Stomach (tissue), 9 donors: ENCODE measurements around the gene SEMA6A. TPM values are rescaled to one million over a fixed set of nuclear protein-coding genes. Genes with fewer than 3 reads are reported as not detected.

Experiments used
- DNase-seq, 2 donors: peaks; one replicate each; pipeline versions ENCODE4 v3.0.0 to v3.0.0-alpha.2; 2013 to 2019
- H3K27ac ChIP-seq, 5 donors: fragments of 200-600 bp in 4 of 5; sonication (generic) in 4 of 5; one replicate each; pipeline ENCODE4 v1.5.1; 2013 to 2019; ENCODE audit warnings: mild to moderate bottlenecking in 1 of 5, moderate library complexity in 1 of 5
- H3K27me3 ChIP-seq, 3 donors: fragments of 200-600 bp; sonication (generic); one replicate each; pipeline ENCODE4 v1.5.1; 2017 to 2019; ENCODE audit warnings: mixed run types in 1 of 3
- H3K36me3 ChIP-seq, 4 donors: fragments of 200-600 bp; sonication (generic); 1 replicate in 3 of 4; 2 replicates in 1 of 4; pipeline ENCODE4 v1.5.1; 2016 to 2019
- H3K4me1 ChIP-seq, 4 donors: fragments of 200-600 bp; sonication (generic); one replicate each; pipeline ENCODE4 v1.5.1; 2016 to 2019
- H3K4me3 ChIP-seq, 4 donors: fragments of 200-600 bp; sonication (generic) in 3 of 4; one replicate each; pipeline ENCODE4 v1.5.1; 2016 to 2019; ENCODE audit warnings: mild to moderate bottlenecking in 1 of 4
- H3K9me3 ChIP-seq, 4 donors: fragments of 200-600 bp; sonication (generic); one replicate each; pipeline ENCODE4 v1.5.1; 2016 to 2019
- EP300 ChIP-seq: sonication (generic); formaldehyde crosslinking; IDR thresholded peaks from one replicate; pipeline ENCODE4 v1.6.1; 2017; ENCODE audit warnings: antibody characterized with exemption
- POLR2A ChIP-seq, 4 donors: fragments of 450-650 bp; IDR thresholded peaks; one replicate each; pipeline ENCODE4 v1.6.1; 2016; ENCODE audit warnings: antibody characterized with exemption in 4 of 4, control low read depth in 2 of 4, mild to moderate bottlenecking in 1 of 4, moderate library complexity in 1 of 4
- POLR2AphosphoS5 ChIP-seq, 3 donors: sonication (generic); formaldehyde crosslinking; IDR thresholded peaks; one replicate each; pipeline ENCODE4 v1.6.1; 2016; ENCODE audit warnings: antibody characterized with exemption in 3 of 3
- WGBS, 5 donors: extraction: QIAGEN DNeasy Blood & Tissue Kit in 3 of 5; methylation state at CpG; one replicate each; pipeline versions ENCODE4 v1.1.5 to v1.1.7; 2013 to 2018; 5-methylcytosine and 5-hydroxymethylcytosine counted together
- intact Hi-C: fragments of 100-400 bp; cut with DNase I; formaldehyde crosslinking; loops from one replicate; pipeline ENCODE4 v1.15.1; 2023; ENCODE audit warnings: low total_unique reads
- polyA plus RNA-seq, 3 donors: library from polyadenylated mRNA; stranded (reverse); fragments of 200-250 nt; gene quantifications; one replicate each; pipeline ENCODE4 v1.2.3, GENCODE V29; 2013
- total RNA-seq, 5 donors: library from RNA; depleted of rRNA; stranded (reverse); fragments of >200 nt; gene quantifications; one replicate each; pipeline versions ENCODE4 v1.1.0 to v1.2.3, GENCODE V29; 2014 to 2016
- TF ChIP-seq, protein P1 (sequence below), 7 experiments: fragments of 450-650 bp in 4 of 7; fragments of 200-600 bp in 3 of 7; sonication (generic) in 3 of 7; IDR thresholded peaks; one replicate each; pipeline ENCODE4 v1.5.1; 2016 to 2019; ENCODE audit warnings: antibody characterized with exemption in 7 of 7, control low read depth in 2 of 7, mild to moderate bottlenecking in 1 of 7
- donor health status: healthy with polysubstance abuse.
- donor health status: Bipolar disorder and iron deficiency.
- donor health status: healthy.

Gene SEMA6A
- total and polyA plus RNA-seq, 8 donors: 0.37 to 37.5 (median 11.0) TPM

GRCh38 chr5:116455061-116455460, 119.6 kb downstream of the SEMA6A start:
- intact Hi-C loops: no loop called here
- no peaks in the 10 kb centered on the region for H3K36me3 ChIP-seq
- TF ChIP-seq, protein P1, sequence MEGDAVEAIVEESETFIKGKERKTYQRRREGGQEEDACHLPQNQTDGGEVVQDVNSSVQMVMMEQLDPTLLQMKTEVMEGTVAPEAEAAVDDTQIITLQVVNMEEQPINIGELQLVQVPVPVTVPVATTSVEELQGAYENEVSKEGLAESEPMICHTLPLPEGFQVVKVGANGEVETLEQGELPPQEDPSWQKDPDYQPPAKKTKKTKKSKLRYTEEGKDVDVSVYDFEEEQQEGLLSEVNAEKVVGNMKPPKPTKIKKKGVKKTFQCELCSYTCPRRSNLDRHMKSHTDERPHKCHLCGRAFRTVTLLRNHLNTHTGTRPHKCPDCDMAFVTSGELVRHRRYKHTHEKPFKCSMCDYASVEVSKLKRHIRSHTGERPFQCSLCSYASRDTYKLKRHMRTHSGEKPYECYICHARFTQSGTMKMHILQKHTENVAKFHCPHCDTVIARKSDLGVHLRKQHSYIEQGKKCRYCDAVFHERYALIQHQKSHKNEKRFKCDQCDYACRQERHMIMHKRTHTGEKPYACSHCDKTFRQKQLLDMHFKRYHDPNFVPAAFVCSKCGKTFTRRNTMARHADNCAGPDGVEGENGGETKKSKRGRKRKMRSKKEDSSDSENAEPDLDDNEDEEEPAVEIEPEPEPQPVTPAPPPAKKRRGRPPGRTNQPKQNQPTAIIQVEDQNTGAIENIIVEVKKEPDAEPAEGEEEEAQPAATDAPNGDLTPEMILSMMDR (IDR thresholded peaks at IDR 0.05): no peak
- TF ChIP-seq POLR2AphosphoS5 (IDR thresholded peaks at IDR 0.05): no peak
- no peak for TF ChIP-seq POLR2A (IDR thresholded peaks at IDR 0.05)
- TF ChIP-seq EP300: no peak
- H3K4me3 ChIP-seq: no peak overlapping the region
- DNase-seq: no peak
- H3K27me3 ChIP-seq: no peaks in the 10 kb centered on the region
- 44 to 67% (median 54%) methylated on average over 5 of the region's 5 CpGs for WGBS, 5 donors
- peaks cover 5 to 20% (median 11%) of the 10 kb centered on the region in 4 donors for H3K4me1 ChIP-seq
- no peaks in the 10 kb centered on the region for H3K9me3 ChIP-seq
- H3K27ac ChIP-seq: no peak overlapping the region

DNA sequence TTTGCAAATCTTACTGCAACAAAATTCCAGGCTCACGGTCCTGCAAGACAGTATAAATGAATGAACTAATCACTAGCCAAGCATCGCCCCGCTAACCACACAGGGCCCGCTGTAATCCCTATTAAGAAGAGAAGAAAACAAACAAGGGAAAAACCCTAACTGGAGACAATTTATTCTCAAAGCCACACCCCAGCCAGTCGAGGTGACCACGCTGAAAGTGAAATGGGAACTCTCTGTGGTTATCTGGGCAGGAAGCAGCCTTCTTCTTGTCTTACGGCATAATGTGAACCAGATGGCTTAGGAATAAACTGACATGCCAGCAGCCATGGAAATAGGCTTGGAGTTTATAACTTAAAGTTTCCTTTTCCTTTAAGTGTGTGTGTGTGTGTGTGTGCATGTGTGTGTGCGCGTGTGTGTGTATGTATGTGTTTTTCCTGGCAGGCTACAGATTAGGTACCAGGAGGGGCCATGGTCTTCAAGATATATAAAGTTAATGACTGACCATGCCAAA, 120.2 kb downstream of the SEMA6A start:
- no peak for TF ChIP-seq POLR2AphosphoS5 (IDR thresholded peaks at IDR 0.05)
- TF ChIP-seq, protein P1 (IDR thresholded peaks at IDR 0.05): no peak
- TF ChIP-seq POLR2A (IDR thresholded peaks at IDR 0.05): no peak
- TF ChIP-seq EP300: no peak
- no peak overlapping the region for H3K27ac ChIP-seq
- H3K4me3 ChIP-seq: no peak overlapping the region
- H3K9me3 ChIP-seq: no peaks in the 10 kb centered on the region
- H3K36me3 ChIP-seq: no peaks in the 10 kb centered on the region
- H3K27me3 ChIP-seq: no peaks in the 10 kb centered on the region
- intact Hi-C loops: no loop called here
- peaks cover 5 to 20% (median 11%) of the 10 kb centered on the region in 4 donors for H3K4me1 ChIP-seq
- WGBS, 5 donors: 21 to 41% (median 31%) methylated on average over 9 of the region's 9 CpGs
- DNase-seq: peak in 1 of 2 donors; percentile 77

- Histone ChIP-seq H3K4me3 (no peak overlapping the region), H3K36me3 (no peaks in the 10 kb centered on the region), H3K27me3 (no peaks in the 10 kb centered on the region), H3K9me3 (no peaks in the 10 kb centered on the region), H3K27ac (no peak overlapping the region), H3K4me1 (peaks cover 5 to 20% (median 11%) of the 10 kb centered on the region in 4 donors)
- TF ChIP-seq POLR2AphosphoS5 (IDR thresholded peaks at IDR 0.05): no peak
- TF ChIP-seq, protein P1 (IDR thresholded peaks at IDR 0.05): no peak
- TF ChIP-seq POLR2A (IDR thresholded peaks at IDR 0.05): no peak
- TF ChIP-seq EP300: no peak
- intact Hi-C loops: no loop called here
- WGBS, 5 donors: 32 to 47% (median 41%) methylated on average over 5 of the region's 5 CpGs
- peak in 1 of 2 donors; percentile 48 for DNase-seq
These were observed 120.6 kb downstream of the SEMA6A start for GRCh38 chr5:116453988-116454411.

DNA sequence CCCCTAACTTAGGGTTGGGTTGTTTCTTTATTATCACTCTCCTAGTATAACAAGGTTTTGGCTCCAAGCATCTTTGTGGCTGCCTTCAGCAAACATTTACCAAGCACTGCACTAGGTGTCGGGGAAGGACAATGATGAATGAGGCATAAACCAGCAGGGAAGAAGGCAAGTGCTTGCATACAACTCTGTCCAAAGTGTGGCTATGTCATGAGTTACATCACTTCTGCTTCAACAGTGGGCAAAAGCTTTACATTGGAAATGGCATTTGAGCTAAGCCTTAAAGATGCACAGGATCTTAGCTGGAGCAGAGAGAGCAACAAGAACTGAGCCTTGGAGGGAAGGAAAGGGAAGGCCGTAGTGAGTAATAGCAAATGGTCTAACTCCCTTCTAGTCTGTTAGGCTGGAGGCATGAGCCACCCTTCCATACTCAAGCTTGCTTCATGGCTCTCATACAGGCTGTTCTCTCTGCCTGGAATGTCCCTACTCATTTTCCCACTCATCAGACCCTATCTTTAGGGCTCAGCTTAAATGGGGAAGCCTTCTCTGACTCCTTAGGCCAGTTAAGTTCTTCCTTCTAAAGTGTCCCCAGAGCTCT, 121.8 kb downstream of the SEMA6A start:
- H3K9me3 ChIP-seq: no peaks in the 10 kb centered on the region
- 71 to 86% (median 83%) methylated on average over 2 of the region's 2 CpGs for WGBS, 5 donors
- intact Hi-C loops: no loop called here
- H3K4me1 ChIP-seq: peaks cover 5 to 20% (median 11%) of the 10 kb centered on the region in 4 donors
- H3K36me3 ChIP-seq: peaks cover 0 to 5% (median under 1%) of the 10 kb centered on the region in 4 donors
- no peak overlapping the region for H3K27ac ChIP-seq
- no peak for TF ChIP-seq EP300
- TF ChIP-seq POLR2AphosphoS5 (IDR thresholded peaks at IDR 0.05): no peak
- no peak for TF ChIP-seq POLR2A (IDR thresholded peaks at IDR 0.05)
- TF ChIP-seq, protein P1 (IDR thresholded peaks at IDR 0.05): no peak
- no peak for DNase-seq
- H3K4me3 ChIP-seq: no peak overlapping the region
- H3K27me3 ChIP-seq: no peaks in the 10 kb centered on the region
